Nucleus accumbens (tissue), 56 donors: ENCODE data around the gene FBXW4.
A peak's percentile ranks its signal among the peaks of the same experiment; 100 is the strongest.
"Not testable (repeated sequence)": the region's sequence is repeated elsewhere in the genome, so short reads cannot be mapped to it uniquely, and the experiment has no call there.

Experiments
- DNase-seq, 56 donors: peaks; one replicate each; lab custom pipeline; 2025; lab: John Stamatoyannopoulos, UW

The FBXW4 gene

GRCh38 chr10:101663097-101663496, 31.9 kb downstream of the FBXW4 start:
- DNase-seq, result no peak

- peak in 5 of 56 donors; percentile 3 to 41 (median 18) for DNase-seq
Observed at GRCh38 chr10:101660256-101660655, 34.7 kb downstream of the FBXW4 start.

DNA sequence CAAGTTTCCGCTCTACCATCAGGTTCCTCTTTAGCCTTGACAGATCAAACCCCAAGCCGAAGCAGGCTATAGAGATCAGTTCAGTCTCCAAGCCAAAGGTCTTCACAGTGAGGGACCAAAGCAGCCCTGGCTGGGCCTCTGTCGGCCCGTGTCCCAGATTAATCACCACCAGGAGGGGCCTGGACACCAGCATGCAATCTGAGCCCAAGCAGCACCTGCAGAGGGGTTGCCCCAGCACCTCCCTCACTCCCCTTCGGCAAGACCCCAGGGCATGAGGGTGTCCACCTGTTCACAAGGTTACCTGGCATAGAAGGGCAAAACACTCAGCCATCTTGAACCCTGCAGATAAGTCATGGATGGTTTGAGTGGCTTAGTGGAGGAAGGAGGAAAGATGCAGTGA, 36.0 kb downstream of the FBXW4 start:
- no peak for DNase-seq

DNA sequence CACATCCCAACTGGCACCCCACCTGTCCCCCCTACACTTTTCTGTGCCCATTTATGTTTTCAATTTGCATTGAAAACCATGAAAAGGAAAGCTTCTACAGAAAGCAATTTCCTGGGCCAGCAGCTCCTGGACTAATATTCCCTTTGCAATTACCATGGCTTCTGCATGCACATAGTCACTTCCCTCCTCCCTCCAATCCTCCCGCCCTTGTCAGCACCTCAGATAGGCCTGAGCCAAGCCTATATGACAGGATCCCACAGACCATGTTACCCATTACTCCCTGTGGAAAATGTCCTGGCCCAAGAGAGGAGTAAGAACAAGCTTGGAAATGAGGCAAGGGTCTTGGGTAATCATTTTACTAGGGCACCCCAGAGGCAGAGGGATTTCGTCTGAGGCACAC, 38.1 kb downstream of the FBXW4 start:
- DNase-seq, result no peak

GRCh38 chr10:101655570-101655969, 39.4 kb downstream of the FBXW4 start:
- DNase-seq, result no peak

GRCh38 chr10:101653536-101653935, 41.4 kb downstream of the FBXW4 start:
- DNase-seq, result no peak

DNA sequence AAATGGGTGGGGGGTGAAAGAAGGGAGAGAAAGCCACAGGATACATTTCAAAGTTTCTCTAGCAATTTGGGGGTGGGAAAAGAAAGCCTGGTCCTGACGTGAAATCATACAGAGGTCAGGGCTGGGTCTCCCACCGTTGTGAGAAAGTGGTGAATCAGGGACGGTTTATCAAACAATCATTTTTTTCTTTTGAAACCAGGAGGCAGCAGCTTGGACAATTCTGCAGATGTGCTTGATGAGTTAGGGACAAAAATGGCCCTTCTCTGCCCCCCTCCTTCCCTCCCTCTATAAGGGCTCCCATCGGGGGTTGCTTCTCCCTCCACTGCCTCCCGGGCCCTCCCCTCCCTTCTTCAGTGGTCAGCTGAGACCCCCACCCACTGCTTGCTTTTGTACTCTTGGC, 43.6 kb downstream of the FBXW4 start:
- no peak for DNase-seq

- no peak for DNase-seq
Observed at GRCh38 chr10:101650863-101651262, 44.1 kb downstream of the FBXW4 start.

- DNase-seq, result peak in 14 of 56 donors; percentile 5 to 43 (median 22)
Observed at GRCh38 chr10:101649525-101650085, 45.4 kb downstream of the FBXW4 start.

DNA sequence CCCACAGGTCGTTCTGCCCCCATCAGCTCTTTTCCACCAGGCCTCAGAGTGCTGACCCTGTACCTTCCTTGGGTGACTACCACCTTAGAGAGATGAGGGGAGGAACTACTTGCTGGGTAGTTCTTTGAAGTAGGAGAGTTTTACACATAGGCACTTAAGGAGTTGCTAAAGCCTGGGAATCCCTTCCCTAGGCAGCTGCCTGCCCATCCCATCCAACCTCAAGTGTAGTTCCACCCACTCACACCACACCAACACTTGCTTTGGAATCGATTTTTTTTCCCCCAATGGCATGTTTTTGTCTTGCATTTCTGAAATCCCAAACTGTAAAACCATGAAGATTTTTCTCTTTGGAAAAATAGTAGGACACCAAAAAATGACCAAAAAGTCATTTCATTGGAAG, 47.7 kb downstream of the FBXW4 start:
- DNase-seq, result no peak

DNA sequence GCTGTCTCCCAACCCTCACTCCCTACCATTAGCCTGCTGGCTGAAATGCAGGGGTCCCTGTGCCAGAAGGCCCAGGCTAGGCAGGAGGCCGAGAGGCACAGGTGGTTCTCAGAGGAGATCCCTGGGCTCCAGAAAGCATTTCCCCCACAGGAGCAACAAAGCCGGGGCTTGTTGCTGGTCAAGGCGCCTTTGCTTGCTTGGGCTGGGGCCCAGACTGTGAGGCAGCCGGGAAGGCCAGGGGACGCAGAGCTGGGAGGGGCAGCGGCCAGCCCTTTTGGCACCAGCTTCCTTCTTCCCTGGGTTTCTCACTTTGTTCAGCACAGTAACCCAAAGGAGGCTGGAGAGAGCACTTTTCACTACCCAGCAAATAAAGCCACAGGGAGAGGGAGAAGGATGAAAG, 48.6 kb downstream of the FBXW4 start:
- DNase-seq, result peak in 50 of 56 donors; percentile 9 to 84 (median 48)

- no peak for DNase-seq
Observed at GRCh38 chr10:101645659-101646058, 49.3 kb downstream of the FBXW4 start.

DNA sequence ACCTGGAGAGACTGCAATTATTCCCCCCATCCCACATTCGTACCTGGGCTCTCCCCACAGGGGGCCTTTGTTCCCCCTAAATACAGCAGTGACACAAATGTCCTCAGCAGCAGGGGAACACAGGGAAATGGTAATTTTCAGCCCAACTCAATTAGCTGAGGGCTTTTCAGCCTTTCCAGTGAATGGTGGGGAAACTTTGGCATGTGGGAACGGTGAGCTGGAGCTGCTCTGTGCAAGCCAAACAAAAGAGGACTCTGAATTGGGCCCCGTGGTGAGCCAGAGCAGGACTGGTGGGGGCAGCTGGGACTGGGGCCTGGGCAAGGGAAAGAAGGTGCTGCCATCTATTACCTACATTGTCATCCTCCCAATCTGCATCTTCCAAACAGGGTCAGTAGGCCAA, 51.0 kb downstream of the FBXW4 start:
- peak in 24 of 56 donors; percentile 4 to 63 (median 30) for DNase-seq

DNA sequence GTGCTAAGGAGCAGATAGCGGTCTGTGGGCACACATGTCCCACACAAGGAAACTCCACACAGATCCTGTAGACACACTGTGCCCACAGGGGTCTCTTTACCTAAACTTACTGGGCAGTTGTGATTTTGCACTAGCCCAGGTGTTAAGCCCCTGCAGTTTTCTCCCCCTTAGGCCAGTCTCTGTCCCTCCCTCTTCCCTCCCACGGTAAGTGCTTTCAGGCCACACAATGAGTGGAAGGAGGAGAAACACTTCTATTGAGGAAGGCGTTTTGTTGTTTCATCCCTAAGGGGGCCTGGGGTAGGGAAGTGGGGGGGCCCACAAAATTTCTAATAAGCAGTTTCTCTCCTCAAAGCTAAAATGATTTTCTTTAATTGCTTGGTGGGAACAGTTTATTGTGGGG, 51.4 kb downstream of the FBXW4 start:
- DNase-seq, result no peak

DNA sequence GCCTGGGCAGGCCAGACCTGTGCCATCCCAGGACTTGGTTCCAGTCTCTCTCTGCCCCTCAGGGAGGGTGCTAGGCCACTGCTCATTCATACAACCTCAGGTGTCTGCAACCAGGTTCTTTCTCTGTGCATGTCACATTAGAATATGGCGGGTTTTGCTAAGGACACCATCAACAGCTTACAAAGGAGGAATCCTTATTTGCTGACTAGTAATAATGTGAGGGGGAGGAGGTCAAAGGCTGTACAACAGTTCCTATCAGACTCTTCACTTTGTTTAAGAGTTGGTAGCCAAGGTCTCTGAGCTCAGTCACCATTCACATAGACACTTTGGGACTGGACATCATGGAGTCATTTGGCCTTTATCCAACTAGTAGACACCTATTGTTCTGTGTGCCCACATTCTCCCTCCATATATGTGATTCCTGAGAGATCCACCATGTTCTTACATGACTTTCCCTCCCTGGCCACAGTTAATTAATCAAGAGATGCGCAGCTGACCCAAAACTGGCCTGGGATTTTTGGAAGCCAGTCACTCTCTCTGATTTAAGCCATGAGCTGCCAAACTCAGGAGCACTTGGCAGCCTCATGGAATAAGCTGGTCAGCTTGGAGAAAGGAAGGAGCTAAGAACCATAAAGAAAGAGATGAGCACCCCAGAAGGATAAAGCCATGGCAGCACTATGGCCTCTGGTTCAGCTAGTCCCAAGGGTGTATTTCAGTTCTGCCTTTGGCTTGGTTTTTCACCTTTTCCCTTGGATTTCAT, 55.6 kb downstream of the FBXW4 start:
- DNase-seq, result no peak

DNA sequence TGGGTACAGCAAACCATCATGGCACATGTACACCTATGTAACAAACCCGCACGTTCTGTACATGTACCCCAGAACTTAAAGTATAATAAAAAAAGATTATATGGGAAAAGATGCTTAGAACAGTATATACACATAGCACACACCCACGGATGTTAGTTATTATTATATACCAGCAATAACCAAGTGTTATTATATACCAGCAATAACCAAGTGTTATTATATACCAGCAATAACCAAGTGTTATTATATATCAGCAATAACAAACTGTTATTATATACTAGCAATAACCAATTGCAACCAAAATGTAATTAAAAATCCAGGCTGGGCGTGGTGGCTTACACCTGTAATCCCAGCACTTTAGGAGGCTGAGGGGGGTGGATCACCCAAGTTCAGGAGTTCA, 61.5 kb downstream of the FBXW4 start:
- DNase-seq, result not testable (repeated sequence)

- DNase-seq, result no peak
Observed at GRCh38 chr10:101631821-101632475, 63.0 kb downstream of the FBXW4 start.

DNA sequence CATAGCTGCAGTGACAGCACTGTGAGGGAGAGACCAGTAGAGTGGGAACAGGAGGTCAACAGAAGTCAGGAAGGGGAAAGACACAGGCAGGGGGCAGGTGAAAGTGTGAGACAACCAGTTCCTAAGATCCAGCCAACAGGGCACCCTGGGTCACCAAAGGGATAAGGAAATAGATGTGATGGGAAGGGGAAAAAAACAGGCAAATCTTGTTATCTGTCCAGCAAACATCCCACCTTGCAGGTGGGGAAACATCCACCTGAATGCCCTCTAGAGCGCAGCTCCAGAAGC, 64.4 kb downstream of the FBXW4 start:
- DNase-seq, result no peak

- DNase-seq, result peak in 41 of 56 donors; percentile 11 to 75 (median 41)
Observed at GRCh38 chr10:101629837-101630632, 64.9 kb downstream of the FBXW4 start.

DNA sequence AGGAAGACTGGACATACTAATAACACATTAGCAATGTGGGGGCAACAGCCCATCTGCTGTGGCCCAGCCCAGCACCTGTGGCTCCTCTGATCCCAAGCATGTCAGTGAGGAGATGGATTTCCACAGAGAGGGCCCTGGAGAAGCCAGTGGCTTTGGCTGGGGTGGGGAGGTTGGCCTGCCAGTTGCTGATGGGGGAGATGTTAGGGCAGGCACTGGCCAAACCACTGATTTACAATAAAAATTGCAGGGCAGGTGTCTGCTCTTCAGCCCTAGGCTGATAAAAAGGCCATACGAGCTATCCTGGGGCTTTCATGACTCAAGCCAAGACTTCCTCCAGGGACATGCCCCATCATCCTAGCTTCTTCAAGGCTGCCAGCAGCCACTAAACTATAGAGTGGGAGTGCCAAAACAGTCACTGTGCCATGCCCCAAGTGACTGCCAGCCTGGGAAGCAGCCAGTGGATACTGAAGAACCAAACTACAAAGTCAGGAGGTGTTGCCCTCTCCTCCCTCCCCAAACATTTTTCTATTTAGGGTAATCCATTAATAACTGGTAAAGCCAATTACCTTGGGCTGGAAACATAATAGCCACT, 69.1 kb downstream of the FBXW4 start:
- DNase-seq, result no peak
